IPS DF 6.9 (cell line): ENCODE measurements around the gene GRAP2.

Source experiments
- DNase-seq: peaks from one replicate; pipeline ENCODE4 v3.0.0-alpha.2; 2013; ENCODE audit warnings: low read depth, low spot score
- H3K27ac ChIP-seq: one replicate; pipeline ENCODE4 v1.5.1; 2013; ENCODE audit warnings: low read length, control low read depth
- H3K27me3 ChIP-seq: 2 replicates; pipeline ENCODE4 v1.6.1; 2013; ENCODE audit warnings: mild to moderate bottlenecking, low read length; ENCODE audit not compliant: control insufficient read depth, insufficient read depth
- H3K36me3 ChIP-seq: 2 replicates; pipeline ENCODE4 v1.6.1; 2013; ENCODE audit warnings: low read length; ENCODE audit not compliant: control insufficient read depth, insufficient read depth
- H3K4me1 ChIP-seq: 2 replicates; pipeline ENCODE4 v1.6.1; 2013; ENCODE audit warnings: low read length; ENCODE audit not compliant: control insufficient read depth, insufficient read depth
- H3K4me3 ChIP-seq: 2 replicates; pipeline ENCODE4 v1.5.1; 2013; ENCODE audit warnings: mild to moderate bottlenecking, low read length
- H3K9me3 ChIP-seq: 2 replicates; pipeline ENCODE4 v1.6.1; 2013; ENCODE audit warnings: low read length, inconsistent platforms; ENCODE audit not compliant: control insufficient read depth, insufficient read depth
- WGBS: extraction: QIAGEN DNeasy Blood & Tissue Kit; methylation state at CpG from one replicate; pipeline ENCODE4 v1.1.7; 2013; ENCODE audit warnings: mixed read lengths, missing lambda C conversion rate; ENCODE audit not compliant: insufficient read length, insufficient coverage; 5-methylcytosine and 5-hydroxymethylcytosine counted together

Gene GRAP2

GRCh38 chr22:39913321-39913720 lies 12.4 kb downstream of the GRAP2 start:
- Histone ChIP-seq H3K36me3 (no peaks in the 10 kb centered on the region), H3K27me3 (no peaks in the 10 kb centered on the region), H3K27ac (no peak overlapping the region), H3K4me1 (0 out of 2 replicates have a peak, but pooled peaks cover 3% of the 10 kb centered on the region), H3K9me3 (no peaks in the 10 kb centered on the region), H3K4me3 (no peak overlapping the region)
- no peak for DNase-seq
- whole genome bisulfite sequencing, result no CpG with 5 or more reads among the region's 5 CpGs

- no peak for DNase-seq
- Histone ChIP-seq H3K4me1 (0 out of 2 replicates have a peak, but pooled peaks cover 3% of the 10 kb centered on the region), H3K4me3 (no peak overlapping the region), H3K27me3 (no peaks in the 10 kb centered on the region), H3K27ac (no peak overlapping the region), H3K9me3 (no peaks in the 10 kb centered on the region), H3K36me3 (no peaks in the 10 kb centered on the region)
- no CpG with 5 or more reads among the region's 2 CpGs for WGBS
Measured at GRCh38 chr22:39913886-39914285, 13.0 kb downstream of the GRAP2 start.

GRCh38 chr22:39914584-39914983 lies 13.7 kb downstream of the GRAP2 start:
- Histone ChIP-seq H3K4me3 (no peak overlapping the region), H3K27me3 (no peaks in the 10 kb centered on the region)
- no CpG with 5 or more reads among the region's 9 CpGs for WGBS

GRCh38 chr22:39915295-39915726 lies 14.4 kb downstream of the GRAP2 start:
- H3K9me3 ChIP-seq, result no peaks in the 10 kb centered on the region
- no peaks in the 10 kb centered on the region for H3K36me3 ChIP-seq
- H3K4me3 ChIP-seq, result no peak overlapping the region
- no peaks in the 10 kb centered on the region for H3K27me3 ChIP-seq
- H3K27ac ChIP-seq, result no peak overlapping the region
- WGBS, result no CpG with 5 or more reads among the region's 4 CpGs
- H3K4me1 ChIP-seq, result 0 out of 2 replicates have a peak, but pooled peaks cover 3% of the 10 kb centered on the region
- no peak for DNase-seq

More at GRCh38 chr22:39914584-39914983, 13.7 kb downstream of the GRAP2 start:
- Histone ChIP-seq H3K9me3 (no peaks in the 10 kb centered on the region), H3K36me3 (no peaks in the 10 kb centered on the region), H3K4me1 (0 out of 2 replicates have a peak, but pooled peaks cover 3% of the 10 kb centered on the region), H3K27ac (no peak overlapping the region)
- no peak for DNase-seq

- H3K4me1 ChIP-seq, result 0 out of 2 replicates have a peak, but pooled peaks cover 3% of the 10 kb centered on the region
- no peak overlapping the region for H3K27ac ChIP-seq
- H3K27me3 ChIP-seq, result no peaks in the 10 kb centered on the region
- no peaks in the 10 kb centered on the region for H3K9me3 ChIP-seq
- H3K36me3 ChIP-seq, result no peaks in the 10 kb centered on the region
- DNase-seq, result no peak
- no peak overlapping the region for H3K4me3 ChIP-seq
- WGBS, result no CpG with 5 or more reads among the region's 3 CpGs
Measured at GRCh38 chr22:39916496-39916895, 15.6 kb downstream of the GRAP2 start.

GRCh38 chr22:39917197-39917643 lies 16.3 kb downstream of the GRAP2 start:
- no CpG with 5 or more reads among the region's 5 CpGs for WGBS
- no peak for DNase-seq

GRCh38 chr22:39917776-39918495 lies 17.1 kb downstream of the GRAP2 start:
- no peak for DNase-seq

More at GRCh38 chr22:39917197-39917643, 16.3 kb downstream of the GRAP2 start:
- Histone ChIP-seq H3K36me3 (no peaks in the 10 kb centered on the region), H3K4me1 (0 out of 2 replicates have a peak, but pooled peaks cover 3% of the 10 kb centered on the region), H3K9me3 (no peaks in the 10 kb centered on the region), H3K4me3 (no peak overlapping the region), H3K27me3 (no peaks in the 10 kb centered on the region), H3K27ac (no peak overlapping the region)

GRCh38 chr22:39920134-39920743 lies 19.4 kb downstream of the GRAP2 start:
- Histone ChIP-seq H3K36me3 (no peaks in the 10 kb centered on the region), H3K4me1 (0 out of 2 replicates have a peak, but pooled peaks cover 2% of the 10 kb centered on the region), H3K27ac (no peak overlapping the region), H3K27me3 (no peaks in the 10 kb centered on the region), H3K9me3 (no peaks in the 10 kb centered on the region), H3K4me3 (no peak overlapping the region)
- no CpG with 5 or more reads among the region's 8 CpGs for WGBS
- no peak for DNase-seq

More at GRCh38 chr22:39917776-39918495, 17.1 kb downstream of the GRAP2 start:
- WGBS, result no CpG with 5 or more reads among the region's 12 CpGs
- no peaks in the 10 kb centered on the region for H3K9me3 ChIP-seq
- no peaks in the 10 kb centered on the region for H3K27me3 ChIP-seq
- H3K4me3 ChIP-seq, result no peak overlapping the region
- H3K36me3 ChIP-seq, result no peaks in the 10 kb centered on the region
- no peak overlapping the region for H3K27ac ChIP-seq
- 0 out of 2 replicates have a peak, but pooled peaks cover 3% of the 10 kb centered on the region for H3K4me1 ChIP-seq

GRCh38 chr22:39923696-39924095 lies 22.8 kb downstream of the GRAP2 start:
- H3K4me3 ChIP-seq, result no peak overlapping the region
- no CpG with 5 or more reads among the region's 5 CpGs for WGBS
- H3K4me1 ChIP-seq, result no peaks in the 10 kb centered on the region; the same call in 1 of the 2 replicates
- DNase-seq, result no peak
- no peaks in the 10 kb centered on the region for H3K9me3 ChIP-seq
- no peaks in the 10 kb centered on the region for H3K27me3 ChIP-seq
- no peak overlapping the region for H3K27ac ChIP-seq
- no peaks in the 10 kb centered on the region for H3K36me3 ChIP-seq

GRCh38 chr22:39924286-39924685 lies 23.4 kb downstream of the GRAP2 start:
- DNase-seq, result no peak
- Histone ChIP-seq H3K9me3 (no peaks in the 10 kb centered on the region), H3K27ac (no peak overlapping the region), H3K27me3 (no peaks in the 10 kb centered on the region), H3K4me3 (no peak overlapping the region), H3K4me1 (no peaks in the 10 kb centered on the region; the same call in 1 of the 2 replicates), H3K36me3 (no peaks in the 10 kb centered on the region)
- no CpG with 5 or more reads among the region's 18 CpGs for WGBS
